ENCODE results near the gene ABHD2.

Gene ABHD2

DNA sequence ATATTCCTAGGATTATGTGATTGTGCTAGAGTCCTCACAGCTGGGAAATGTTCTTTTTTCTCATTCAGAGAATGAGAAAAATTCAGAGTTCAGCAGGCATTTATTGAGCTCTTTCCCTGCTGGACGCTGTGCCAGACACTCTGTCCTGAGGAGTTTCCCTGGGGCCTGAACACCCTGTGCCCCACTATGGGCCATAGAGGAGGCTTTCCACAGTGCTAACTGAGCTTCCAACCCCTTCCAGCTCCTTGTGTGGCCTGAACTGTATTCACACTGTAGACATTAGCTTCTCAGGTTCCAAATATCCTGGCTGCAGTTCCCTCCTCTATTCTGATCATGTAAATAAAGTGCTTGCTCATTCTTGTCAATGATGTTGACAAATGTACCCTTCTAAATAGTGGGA, 10.0 kb downstream of the ABHD2 start:
- no peak overlapping the region for H3K4me3 ChIP-seq (ENCODE audit: low read depth, low read length)

DNA sequence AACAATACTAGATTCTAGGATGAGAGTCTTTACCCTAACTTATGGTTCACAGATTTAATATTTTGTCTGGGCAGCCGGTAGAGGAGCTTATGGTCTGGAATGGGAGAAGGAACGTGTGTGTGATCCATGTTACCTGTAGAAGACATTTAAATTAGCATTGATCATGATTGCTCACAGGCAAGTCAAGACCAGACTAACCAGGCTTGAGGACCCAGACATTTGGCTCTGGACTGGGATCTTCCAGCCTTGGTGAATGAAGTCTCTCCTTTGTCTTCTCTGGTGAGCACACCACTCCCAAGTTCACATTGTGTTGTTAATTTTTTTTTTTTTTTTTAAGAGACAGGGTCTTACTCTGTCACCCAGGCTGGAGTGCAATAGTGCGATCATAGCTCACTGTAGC, 11.7 kb downstream of the ABHD2 start:
- no peak overlapping the region for H3K4me3 ChIP-seq (ENCODE audit: low read depth, low read length)

DNA sequence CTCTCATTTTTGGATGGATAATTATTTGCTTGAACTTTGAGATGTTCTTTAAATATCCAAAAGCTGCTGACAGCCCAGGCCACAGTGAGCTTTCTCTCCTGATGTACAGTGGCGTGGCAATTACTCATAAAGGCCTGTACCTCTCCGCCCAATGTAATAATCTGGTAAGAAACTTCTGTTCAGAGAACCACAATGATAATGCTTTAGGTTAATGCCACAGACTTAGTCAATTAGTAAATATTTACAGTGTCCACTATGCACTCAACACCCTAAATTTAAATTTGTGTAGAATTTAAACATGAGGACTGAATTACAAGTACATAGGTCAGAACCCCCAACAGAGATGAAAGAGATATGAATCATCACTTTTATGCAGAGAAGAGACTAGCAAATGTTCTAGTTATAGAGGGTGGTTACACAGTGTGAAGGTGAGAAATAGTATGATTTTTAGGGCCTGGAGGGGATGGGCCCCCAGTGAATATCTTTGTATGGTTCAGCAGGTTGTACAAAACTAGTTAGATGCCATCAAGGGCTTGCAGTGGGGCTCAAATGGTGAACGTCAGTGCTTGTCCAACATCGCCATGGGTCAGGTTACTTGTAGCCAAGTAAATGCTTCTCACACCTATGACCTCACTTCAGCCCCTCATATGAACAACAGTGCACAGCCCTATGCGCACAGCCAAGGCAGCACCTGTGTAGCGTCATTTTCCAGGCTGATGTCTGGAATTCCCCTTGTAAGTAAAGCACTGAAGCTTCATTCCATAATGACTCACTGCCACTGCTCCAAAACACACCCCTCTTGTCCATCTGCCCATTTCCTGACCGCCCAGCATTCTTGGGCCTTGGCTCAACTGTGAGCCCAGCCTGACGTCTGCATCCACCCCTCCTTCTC, 13.3 kb downstream of the ABHD2 start:
- no peak overlapping the region for H3K4me3 ChIP-seq (ENCODE audit: low read depth, low read length)

DNA sequence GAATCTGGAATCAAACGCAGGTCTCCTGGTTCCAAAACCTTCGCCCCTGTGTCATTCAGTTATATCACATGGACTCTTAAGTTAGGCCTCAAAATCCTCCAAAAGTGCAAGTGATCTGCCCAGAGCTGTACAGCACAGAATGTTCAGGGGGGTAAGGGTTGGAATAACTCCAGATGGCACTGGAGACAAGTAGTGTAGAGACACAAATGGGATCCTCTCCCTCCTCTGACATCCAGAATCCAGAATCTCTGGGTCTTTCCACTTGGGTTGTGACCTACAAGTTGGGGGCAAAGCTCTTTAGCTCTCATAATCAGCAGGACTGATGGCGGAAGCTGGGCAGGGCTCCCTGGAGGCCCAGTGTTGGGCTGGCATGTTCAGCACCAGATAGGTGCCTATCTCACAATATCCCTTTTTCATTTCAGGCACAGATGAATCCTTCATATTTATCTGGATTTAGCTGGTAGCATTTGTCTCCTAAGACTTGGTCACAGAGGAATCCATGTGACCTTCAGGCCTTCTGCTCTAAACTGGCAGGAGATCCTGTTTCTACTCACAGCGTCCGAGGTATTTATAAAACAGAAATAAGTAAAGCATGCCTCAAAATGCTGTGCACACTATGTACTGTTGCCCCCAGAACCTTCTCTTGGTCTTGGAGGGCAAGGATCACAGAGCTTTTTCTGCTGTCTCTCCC, 15.4 kb downstream of the ABHD2 start:
- H3K4me3 ChIP-seq (ENCODE audit: low read depth, low read length): no peak overlapping the region

DNA sequence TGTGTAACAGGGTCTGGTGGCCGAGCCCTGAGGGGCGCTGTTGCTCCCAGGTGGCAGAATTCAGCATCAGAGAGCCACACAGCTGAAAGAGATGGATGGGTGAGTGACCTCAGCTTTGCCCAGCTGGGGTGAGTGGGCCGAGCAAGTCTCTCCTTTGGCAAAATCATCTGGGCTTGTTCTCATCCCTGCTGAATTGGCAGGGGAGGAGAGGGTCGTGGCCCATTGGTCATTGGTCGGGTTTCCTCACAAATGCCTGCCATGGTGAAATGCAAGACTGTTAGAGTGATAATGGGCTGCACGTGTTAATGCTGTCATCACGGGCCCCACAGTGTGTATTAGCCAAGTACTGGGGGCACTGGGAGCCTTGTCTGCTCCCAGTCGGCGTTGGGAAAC, 15.9 kb downstream of the ABHD2 start:
- H3K4me3 ChIP-seq (ENCODE audit: low read depth, low read length): no peak overlapping the region

DNA sequence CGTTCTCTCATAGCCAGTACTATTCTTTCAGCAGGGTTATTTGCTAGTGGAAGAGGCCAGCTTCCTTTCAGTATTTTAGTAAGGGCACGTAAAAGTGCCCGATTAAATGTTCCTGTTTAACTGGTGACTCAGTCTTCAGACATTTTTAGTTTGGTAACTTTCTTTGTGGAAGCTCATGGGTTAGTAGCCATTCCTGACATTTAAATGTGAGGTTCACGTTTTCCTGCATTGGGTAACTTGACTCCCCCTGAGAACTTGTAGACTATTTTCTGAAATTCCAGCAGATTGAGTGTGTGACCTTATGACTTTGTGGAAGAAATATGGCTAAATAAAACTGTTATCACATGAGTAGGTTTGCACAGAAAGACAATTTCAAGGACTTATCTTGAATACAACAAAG, 16.9 kb downstream of the ABHD2 start:
- H3K4me3 ChIP-seq (ENCODE audit: low read depth, low read length): no peak overlapping the region

DNA sequence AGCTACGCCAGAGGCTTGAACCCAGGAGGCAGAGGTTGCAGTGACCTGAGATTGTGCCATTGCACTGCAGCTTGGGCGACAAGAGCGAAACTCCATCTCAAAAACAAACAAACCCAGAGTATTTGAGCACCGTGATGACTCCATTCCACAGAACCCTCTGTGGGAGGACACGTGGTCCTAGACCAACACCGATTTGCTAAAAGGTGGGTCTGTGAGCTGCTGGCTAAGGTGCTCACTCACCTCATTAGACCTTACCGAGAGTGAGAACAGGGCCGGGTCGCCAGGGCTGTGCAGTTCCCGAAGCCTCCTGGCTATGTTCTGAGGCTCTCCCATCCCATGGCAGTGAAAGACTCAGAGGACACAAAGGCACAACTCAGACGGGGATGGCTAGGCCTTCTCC, 17.9 kb downstream of the ABHD2 start:
- H3K4me3 ChIP-seq (ENCODE audit: low read depth, low read length): no peak overlapping the region

DNA sequence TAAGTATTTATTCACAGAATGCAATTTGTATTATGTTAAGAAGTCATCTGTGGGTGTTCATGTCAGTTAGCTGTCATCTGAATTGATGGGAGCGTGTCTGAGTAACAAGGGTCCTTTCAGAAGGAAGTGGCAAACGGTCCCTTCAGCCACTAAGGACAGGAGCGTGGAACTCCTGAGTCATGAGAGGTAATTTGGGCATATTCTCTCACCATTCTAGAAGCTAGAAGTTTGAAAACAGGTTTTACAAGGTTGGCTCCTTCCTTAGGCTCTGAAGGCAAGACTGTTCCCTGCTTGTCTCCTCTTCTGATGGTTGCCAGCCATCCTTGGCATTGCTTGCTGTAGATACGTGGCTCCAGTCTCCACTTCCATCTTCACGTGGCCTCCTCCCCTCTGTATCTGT, 19.7 kb downstream of the ABHD2 start:
- no peak overlapping the region for H3K4me3 ChIP-seq (ENCODE audit: low read depth, low read length)

DNA sequence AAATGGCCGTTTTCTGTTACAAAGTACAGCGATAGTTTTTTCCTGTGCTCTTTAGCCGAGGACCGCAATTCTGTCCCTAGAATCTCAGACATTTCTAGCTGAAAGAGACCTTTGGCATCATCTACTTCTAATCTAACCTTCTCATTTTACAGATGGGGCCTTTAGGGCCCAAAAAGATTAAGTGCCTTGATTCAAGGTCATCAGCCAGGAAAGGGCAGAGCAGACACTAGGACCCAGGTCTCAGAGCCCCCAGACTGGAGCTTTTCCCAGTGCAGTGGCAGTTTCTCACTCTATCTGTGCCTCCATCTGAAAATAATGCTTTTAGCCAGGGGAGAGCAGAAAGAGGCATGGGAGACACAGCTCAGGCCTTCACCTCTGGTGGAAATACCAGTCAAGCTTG, 20.6 kb downstream of the ABHD2 start:
- H3K4me3 ChIP-seq (ENCODE audit: low read depth, low read length): no peak overlapping the region

DNA sequence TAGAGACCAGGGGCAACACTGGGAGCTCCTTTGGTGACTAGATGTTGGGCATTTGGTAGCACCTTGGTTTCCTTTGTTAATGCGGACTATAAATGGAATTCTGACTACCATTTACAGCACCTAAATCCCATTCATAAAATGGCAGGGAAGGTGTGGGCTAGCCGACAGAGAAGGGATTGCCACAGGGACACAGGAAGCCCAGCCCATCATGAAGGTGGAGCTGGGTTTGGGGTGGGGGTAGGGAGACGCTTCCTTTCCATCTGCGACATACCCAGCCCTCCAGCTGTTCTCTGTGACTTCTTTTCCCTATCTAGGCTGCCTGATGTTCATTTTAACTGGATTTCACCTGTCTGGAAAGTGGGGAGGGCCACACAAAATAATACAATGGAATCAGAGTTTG, 21.0 kb downstream of the ABHD2 start:
- no peak overlapping the region for H3K4me3 ChIP-seq (ENCODE audit: low read depth, low read length)

DNA sequence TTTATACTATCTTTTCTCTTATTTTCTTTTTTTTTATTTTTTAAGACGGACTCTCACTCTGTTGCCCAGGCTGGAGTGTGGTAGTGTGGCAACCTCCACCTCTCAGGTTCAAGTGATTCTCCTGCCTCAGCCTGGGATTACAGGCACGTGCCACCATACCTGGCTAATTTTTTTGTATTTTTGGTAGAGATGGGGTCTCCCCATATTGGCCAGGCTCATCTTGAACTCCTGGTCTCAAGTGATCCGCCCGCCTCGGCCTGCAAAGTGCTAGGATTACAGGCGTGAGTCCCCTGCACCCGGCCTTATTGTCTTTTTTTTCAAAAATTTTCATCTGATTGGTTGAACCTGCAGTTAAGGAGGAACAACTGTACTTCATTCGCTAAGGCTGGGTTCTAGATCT, 21.8 kb downstream of the ABHD2 start:
- H3K4me3 ChIP-seq (ENCODE audit: low read depth, low read length): no peak overlapping the region

DNA sequence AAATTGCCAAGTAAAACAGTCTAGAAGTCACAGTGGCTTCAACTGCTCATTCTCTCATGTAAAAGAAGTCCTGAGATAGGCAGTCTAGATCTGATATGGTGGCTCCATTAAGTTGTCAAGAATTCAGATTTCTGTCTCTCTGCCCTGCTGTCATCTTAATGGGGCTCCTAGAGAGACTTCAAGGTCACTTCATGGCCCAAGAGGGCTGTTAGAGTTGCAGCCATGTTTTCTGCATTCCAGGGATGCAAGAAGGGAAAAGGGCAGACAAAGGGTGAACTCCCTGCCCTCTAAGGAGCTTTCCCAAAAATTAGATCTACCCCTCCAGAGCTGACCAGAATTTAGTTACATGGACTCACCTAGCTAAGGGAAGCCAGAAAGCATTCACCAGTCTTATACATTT, 23.1 kb downstream of the ABHD2 start:
- no peak overlapping the region for H3K4me3 ChIP-seq (ENCODE audit: low read depth, low read length)

DNA sequence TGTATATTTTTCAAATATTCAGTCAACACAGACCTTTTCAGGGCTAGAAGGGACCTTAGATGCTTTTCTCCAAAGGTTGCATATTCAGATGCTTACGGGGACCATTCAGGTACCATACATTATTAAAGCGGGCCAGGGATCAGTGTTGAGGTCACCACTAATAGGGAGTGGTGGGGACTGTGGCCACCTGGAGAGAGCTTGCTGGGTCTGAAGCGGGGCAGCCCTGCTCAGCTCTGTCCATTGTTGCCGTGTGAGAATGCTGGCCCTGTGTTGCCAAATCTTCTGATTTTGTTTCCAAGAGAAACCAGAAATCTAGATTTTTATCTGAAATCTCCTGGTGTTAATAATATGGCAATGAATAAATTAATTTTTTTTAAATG, 23.7 kb downstream of the ABHD2 start:
- no peak overlapping the region for H3K4me3 ChIP-seq (ENCODE audit: low read depth, low read length)

DNA sequence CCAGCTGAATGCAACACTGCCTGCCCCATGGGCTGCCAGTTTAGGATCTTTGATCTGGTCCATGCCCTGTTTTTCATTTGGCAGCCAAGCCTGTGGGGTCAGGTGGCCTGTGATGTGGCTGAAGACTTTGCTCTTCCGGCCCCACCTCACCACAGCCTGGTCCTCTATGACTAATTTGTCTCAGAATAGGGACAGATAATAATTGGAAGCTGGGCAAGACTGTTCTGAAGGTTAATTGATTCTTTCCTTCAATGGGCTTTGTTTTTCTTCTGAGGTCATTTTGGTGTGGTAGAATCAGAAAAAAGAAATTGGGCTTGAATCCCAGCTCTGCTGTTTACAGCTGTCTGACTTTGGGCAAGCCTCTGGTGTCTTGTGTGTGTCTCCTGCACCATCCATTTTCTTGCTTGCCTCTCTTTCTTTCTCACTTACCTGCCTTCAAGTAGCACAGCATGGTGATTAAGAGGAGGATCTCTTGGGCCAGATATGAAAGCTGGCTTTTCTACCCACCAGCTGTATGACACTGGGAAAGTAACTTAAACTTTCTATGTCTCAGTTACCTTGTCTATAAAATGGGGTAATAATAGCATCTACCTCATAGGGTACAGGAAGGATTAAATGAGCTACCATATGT, 24.2 kb downstream of the ABHD2 start:
- H3K4me3 ChIP-seq (ENCODE audit: low read depth, low read length): no peak overlapping the region

DNA sequence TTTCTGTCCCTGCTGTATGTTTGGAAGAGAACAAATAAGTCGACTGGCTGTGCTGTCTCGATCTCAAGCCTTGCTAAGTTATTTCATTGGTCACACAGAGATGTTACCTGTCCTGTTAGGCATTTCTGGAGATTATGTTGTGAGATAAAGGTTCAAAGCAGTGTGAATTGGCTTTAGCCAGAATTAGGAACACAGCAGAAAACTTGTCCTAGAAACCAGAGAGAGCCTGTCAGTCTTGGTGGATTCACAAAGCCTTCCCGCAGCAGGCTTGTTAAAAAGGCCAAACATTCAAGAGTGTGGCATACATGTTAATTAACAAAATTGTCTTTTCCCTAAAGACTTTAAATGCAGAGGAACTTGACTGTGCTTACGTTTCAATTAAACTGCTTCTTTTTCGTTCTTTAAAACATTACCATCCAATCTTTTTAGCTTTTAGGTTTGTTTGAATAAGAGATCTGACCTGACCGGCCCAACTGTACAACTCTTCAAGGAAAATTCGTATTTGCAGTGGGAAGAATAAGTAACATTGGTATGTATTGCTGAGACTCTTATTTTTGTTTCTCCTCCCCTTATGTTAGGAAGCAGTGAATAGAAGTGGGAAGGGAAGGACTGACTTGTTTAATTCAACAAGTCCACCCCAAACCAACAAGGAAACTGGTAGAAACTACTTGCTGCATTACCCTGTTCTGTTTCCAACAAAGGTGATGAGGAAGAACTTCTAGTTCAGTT, 25.2 kb downstream of the ABHD2 start:
- H3K4me3 ChIP-seq (ENCODE audit: low read depth, low read length): no peak overlapping the region

DNA sequence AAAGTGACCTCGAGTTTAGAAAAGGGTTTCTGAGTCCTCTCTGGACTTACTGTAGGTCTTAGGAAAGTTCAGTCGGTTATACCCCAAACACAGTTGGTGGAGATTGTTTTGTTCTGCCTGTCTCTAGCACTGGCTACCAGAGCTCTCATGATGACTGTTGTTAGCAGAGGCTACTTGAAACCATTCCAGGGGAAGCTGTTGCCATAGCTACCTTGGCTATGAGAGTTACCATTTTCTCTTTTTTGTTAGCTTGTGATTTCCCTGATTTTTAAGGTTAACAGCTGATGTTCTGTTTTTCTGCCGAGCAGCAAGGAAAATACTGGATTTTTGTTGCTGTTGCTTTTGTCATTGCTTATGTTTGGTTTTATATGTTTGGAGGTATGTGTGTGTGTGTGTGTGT, 26.7 kb downstream of the ABHD2 start:
- H3K4me3 ChIP-seq (ENCODE audit: low read depth, low read length): no peak overlapping the region

DNA sequence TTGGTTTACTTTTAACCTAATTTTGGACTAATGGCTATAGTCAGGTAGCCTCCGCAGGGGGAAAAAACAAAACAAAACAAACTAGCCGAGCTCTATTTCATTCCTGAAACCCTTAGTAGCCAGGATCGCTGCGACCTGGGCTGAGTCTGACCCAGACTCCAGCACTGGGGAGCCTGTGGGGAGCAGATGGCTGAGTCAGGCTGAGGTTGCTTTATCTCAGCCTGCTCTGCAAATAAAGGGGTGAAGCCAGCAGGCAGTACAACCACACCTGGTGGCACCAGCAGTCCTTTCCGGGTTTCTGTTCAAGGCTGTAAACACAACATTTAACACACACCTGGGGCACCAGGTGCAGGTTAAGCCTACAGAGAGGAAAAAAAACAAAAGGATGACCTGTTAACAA, 27.3 kb downstream of the ABHD2 start:
- H3K4me3 ChIP-seq (ENCODE audit: low read depth, low read length): no peak overlapping the region

DNA sequence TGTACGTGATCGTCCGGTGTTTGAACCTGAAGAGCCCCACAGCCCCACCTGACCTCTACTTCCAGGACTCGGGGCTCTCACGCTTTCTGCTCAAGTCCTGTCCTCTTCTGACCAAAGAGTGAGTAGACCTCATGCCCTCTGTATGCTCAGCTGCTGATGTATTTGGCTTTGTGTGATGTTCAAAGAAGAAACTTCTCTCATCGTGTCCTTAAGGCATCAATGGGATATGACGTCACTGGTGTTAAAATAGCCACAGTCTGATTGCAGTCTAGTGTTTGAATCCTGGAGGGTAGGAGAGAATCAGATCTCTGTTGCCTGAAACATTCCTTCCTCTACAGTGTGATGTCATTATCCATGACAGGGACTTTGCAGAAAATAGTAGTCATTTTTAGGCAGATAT, 28.1 kb downstream of the ABHD2 start:
- no peak overlapping the region for H3K4me3 ChIP-seq (ENCODE audit: low read depth, low read length)

DNA sequence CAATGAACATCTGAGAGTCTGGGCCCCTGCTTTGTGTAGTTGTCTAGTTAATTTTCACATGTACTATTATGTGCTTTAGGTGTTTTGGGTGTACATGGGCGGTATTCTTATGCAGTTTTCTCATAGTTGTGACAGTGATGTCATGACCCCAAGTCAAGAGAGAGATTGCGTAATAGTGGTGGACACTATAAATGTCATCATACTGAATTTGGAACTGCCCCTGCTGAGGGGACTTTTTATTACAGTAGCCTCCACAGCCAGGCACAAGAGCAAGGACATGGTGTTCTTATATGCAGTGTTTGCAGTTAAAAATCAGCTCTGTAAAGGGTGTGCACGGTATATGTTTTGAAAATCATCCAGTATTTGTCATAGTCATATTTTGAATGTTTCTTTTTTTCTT, 29.5 kb downstream of the ABHD2 start:
- no peak overlapping the region for H3K4me3 ChIP-seq (ENCODE audit: low read depth, low read length)

DNA sequence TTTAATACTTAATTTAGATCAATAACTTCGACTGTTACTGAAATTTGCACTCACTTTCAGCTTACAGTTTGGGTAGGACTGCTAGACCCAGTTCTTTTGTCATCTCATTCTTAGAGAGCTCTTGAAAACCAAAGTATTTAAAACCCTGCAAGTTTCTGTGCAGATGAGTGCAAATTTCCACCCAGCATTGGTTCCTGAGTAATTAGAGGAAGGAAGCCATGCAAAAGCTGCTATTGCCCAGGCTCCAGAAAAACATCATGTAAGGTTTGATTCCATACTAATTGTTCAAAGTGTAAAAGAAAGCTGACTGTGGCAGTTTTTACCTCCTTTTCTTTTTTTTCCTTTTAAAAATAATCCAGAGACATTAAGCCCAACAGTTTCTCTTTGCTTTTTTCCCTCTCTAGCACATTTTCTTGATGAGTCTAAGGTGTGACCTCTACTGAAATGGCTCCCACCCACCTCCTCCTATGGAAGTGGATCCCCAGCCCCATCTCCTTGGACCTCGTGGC, 30.3 kb downstream of the ABHD2 start:
- H3K4me3 ChIP-seq (ENCODE audit: low read depth, low read length): no peak overlapping the region

Measured in iPS-11a (cell line).